ENCODE data around the gene MYT1.

- TF ChIP-seq, protein P1, sequence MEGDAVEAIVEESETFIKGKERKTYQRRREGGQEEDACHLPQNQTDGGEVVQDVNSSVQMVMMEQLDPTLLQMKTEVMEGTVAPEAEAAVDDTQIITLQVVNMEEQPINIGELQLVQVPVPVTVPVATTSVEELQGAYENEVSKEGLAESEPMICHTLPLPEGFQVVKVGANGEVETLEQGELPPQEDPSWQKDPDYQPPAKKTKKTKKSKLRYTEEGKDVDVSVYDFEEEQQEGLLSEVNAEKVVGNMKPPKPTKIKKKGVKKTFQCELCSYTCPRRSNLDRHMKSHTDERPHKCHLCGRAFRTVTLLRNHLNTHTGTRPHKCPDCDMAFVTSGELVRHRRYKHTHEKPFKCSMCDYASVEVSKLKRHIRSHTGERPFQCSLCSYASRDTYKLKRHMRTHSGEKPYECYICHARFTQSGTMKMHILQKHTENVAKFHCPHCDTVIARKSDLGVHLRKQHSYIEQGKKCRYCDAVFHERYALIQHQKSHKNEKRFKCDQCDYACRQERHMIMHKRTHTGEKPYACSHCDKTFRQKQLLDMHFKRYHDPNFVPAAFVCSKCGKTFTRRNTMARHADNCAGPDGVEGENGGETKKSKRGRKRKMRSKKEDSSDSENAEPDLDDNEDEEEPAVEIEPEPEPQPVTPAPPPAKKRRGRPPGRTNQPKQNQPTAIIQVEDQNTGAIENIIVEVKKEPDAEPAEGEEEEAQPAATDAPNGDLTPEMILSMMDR (IDR thresholded peaks at IDR 0.05): no peak
- no peak for TF ChIP-seq POLR2A (IDR thresholded peaks at IDR 0.05)
These were observed 19.9 kb upstream of the MYT1 start for GRCh38 chr20:64144144-64144912.

All from tibial nerve (tissue), 3 donors.